HG02588 (cell line): ENCODE results near the gene DLL4.

ENCODE experiments used
- ATAC-seq: cut with Tn5 transposase; IDR thresholded peaks from one replicate; pipeline ENCODE4 v1.9.1; 2021; ENCODE audit warnings: mild to moderate bottlenecking, moderate library complexity; ENCODE audit not compliant: unreplicated experiment

Gene DLL4

DNA sequence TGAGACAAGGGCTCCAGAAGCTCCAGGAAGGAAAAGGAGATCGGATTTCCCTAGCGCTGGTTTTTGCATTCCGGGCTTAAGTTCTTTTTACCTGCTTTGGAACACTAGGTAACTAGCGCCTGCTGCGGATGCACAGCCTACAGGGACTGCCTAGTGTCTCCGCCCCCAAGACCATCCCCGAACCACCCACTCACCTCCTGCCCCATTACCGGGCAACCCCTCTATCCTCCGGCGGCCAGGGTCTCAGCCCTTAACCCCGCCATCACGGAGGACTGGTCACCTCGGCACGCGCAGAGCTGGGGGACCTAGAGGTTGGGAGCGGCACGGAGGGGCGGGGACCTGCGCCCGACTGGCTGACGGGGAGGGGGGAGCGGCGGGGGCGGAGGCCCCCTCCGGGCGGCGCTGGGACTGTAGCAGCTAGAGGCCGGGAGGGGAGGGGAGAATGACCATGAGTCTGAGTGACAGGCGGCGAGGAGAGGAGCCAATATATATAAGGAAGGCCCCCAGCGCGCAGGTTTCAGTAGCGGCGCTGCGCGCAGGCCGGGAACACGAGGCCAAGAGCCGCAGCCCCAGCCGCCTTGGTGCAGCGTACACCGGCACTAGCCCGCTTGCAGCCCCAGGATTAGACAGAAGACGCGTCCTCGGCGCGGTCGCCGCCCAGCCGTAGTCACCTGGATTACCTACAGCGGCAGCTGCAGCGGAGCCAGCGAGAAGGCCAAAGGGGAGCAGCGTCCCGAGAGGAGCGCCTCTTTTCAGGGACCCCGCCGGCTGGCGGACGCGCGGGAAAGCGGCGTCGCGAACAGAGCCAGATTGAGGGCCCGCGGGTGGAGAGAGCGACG is at the start of gene DLL4:
TSS of gene DLL4 (plus strand) at position 520 of the 839 bp plus-strand sequence. CDS start 329 bp downstream, outside the sequence.
- no peak for ATAC-seq

DNA sequence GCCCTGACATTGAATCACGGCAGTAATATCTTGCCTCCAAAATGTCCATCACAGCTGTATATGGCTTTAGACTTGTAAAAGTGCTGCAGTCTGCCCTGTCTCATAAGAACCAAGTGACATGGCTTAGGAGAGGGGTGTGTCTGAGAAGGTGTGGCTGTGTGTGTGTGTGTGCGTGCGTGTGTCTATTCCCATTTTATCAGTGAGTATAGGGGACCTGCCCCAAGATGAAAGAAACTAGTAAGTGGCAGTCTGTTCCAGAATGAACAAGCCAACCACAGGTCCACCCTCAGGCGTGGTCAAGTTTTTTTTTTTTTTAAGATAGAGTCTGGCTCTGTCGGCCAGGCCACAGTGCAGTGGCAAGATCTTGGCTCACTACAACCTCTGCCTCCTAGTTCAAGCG is 49.5 kb upstream of the DLL4 start:
- ATAC-seq = no peak

DNA sequence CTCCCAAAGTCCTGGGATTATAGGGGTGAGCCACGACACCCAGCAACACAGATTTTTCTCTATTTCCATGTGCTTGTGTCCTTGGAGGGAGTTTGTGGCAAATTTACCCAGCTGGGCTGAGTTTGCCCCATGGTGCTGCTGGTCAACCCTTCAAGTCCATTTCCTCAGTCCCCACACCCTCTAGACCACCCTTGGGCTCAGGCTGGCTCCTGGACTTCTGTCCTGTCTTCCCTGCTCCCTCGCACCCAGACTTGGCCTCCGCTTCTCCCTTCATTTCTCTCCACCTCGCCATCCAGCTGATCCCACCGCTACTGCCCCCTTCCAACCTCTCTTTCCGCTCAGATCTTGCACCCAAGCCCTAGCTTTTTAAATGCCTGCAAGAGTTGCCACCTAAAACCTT is 47.8 kb upstream of the DLL4 start:
- no peak for ATAC-seq

DNA sequence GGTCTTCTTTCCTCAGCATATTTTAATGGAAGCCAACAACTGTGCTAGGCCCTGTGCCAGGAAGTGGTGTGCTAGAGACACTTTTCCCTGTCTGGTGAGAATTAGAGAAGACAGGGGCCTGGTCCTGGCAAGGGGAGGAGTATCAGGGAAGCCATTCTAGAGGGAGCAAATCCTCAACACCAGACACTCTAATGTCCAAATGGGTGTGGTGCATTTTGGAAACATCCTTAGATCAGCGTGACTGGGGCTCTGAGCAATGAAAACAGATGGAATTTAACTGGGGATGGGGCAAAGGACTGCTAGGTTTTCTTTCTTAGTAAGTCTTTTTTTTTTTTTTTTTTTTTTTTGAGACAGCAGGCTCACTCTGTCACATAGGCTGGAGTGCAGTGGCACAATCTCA is 42.6 kb upstream of the DLL4 start:
- no peak for ATAC-seq

DNA sequence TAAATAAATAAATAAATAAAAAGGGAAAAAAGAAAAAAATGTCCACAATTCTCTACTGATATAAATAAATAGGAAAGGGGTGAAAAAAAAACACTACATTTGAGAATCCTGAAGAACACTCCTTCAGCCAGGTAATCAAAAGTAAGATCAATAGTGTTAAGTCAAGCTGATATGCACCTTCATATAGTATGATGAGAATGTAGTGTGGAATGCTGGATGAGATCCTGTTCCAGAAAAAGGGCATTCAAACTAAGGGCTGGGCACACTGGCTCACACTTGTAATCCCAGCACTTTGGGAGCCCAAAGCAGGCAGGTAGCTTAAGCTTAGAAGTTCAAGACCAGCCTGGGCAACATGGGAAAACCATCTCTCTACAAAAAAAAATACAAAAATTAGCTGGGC is 40.0 kb upstream of the DLL4 start:
- ATAC-seq = no peak

DNA sequence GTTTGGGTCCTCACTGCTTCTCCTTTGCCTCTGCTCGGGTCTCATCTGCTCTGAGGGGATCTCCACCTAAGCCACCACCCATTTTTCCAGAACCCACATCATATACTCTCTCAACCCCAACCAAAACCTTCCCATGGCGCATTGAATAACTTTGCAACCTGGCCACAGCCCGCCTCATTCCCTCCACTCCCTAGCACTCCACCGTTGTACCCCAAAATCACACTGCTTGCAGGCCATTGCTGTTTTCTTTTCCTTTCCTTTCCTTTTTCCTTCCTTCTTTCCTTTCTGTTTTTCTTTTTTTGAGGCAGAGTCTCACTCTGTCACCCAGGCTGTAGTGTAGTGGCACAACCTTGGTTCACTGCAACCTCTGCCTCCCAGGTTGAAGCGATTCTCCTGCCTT is 38.0 kb upstream of the DLL4 start:
- ATAC-seq = no peak

DNA sequence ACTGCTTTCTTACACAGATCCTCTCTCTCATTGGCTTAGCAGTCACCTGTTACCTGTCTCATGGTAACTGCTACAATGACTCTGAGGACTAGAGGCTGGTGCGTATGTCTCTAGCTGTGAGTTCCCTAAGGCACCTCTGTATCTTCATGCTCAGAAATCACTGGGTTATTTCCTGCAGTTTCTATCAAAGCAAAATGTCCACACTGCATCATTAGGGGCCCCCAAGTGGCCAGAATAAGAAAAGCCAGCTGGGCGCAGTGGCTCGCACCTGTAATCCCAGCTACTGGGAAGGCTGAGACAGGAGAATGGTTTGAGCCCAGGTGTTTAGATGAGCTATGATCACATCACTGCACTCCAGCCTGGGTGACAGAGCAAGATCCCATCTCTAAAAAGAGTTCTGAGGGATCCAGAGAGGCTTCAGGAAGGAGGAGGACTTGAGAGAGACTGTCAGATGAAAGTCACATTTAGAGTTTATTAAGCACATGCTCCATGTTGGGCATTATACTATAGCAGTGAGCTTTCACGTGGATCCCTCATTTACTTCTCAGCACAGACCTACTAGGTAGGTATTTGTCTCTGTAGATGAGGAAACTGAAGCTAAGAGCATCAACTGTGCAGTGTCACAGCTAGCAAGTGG is 37.2 kb upstream of the DLL4 start:
- ATAC-seq = no peak

DNA sequence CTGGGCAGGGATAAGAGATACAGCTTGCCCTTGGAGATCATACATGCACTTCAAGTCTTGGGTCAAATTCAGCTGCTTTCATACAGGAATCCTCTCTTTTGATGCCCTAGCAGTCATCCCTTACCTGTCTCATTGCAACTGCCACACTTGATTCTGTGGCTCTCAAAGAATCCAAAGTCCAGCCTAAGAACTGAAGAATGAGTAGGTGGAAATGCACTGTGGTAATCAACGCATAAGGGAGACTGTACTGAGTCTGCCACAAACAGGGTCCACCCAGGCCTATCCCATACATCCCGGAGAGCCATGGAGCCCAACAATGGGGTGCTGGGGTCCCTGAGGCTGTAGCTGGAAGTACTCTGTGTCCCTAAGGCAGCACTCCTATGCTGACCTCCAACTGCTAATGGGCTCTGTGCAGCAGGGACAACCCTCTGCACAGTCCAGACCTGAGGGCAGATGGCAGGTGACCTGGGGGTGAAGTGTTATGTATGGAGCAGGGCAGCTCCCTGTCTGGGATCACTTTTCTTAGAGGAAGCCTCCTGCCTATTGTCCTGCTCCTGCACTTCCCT is 36.6 kb upstream of the DLL4 start:
- ATAC-seq = no peak

DNA sequence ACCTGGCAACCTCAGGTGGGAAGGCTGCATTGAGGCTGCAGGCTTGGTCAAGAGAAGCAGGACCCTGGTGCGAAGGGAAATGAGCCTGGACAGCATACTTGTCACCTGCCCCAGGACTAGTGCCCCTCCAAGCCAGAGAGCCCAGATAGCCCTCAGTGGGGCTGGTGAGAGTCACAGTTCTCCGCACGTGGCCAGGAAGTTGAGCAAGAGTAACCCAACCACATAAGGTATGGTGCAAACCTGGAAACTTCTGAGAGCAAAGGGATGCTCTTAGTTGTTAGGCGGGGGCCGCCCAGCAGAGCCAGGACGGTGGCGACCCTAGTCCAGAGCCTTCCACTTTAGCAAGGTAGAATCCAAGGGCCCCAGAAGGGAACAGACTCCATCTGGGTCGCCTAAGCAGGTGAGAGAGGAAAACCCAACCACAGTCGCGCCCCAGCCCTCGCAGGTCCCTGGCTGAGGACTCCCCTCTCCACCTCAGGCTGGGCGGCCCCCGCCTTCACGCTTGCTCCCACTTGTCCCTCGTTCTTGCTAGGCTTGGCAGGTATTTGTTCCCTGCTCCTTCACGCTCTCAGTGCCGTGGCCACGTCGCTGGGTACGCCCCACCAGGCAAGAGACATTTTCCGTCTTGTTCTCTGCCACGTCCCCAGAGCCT is 36.0 kb upstream of the DLL4 start:
- no peak for ATAC-seq

DNA sequence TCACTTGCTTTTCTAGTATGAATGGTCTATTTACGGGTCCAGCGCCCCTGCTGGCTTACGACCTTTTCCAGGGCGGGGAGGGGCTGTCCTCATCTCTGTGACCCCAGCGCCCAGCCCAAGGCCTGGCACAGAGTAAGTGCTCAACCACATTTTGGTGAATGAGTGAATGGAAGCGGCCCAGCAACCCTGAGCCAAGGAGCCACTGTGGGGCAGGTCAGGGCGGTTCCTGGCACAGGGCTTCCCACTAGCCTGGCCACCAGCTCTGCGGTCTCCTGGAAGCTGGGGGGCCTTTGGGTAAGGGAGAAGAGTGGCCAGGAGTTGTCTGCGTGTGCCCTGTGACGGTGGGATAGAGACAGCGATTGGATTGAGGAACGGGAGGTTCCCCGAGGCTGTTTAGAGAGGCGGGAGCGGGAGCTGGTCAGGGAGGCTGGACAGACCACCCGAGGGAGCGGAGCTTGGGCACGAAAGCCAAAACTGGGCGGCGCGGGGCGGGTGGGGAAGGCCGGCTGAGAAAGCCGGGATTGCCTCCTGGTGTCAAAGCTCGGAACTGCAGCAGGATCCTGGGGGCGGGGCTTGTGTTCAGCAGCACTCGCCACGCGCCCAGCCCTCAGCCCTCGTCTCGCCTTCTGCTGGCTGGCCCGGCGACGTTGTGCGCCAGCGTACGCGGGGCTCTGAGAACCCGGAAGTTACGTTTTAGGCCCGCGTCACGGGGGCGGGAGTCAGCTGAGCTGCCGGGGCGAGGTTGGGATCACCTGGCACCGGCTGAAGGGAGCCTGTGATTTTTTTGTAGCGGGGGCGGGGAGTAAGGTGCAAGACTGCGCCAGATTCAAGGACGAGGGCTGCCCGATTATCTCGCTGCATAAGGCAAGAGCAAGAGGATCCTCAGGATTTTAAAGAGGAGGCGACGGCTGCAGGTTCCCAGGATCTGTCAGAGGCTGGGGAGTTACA is 35.1 kb upstream of the DLL4 start, which contains the start of gene VPS18:
TSS of gene VPS18 (plus strand) at position 718 of the 948 bp plus-strand sequence. CDS start 319 bp downstream, outside the sequence.
- peak; percentile 88 for ATAC-seq

DNA sequence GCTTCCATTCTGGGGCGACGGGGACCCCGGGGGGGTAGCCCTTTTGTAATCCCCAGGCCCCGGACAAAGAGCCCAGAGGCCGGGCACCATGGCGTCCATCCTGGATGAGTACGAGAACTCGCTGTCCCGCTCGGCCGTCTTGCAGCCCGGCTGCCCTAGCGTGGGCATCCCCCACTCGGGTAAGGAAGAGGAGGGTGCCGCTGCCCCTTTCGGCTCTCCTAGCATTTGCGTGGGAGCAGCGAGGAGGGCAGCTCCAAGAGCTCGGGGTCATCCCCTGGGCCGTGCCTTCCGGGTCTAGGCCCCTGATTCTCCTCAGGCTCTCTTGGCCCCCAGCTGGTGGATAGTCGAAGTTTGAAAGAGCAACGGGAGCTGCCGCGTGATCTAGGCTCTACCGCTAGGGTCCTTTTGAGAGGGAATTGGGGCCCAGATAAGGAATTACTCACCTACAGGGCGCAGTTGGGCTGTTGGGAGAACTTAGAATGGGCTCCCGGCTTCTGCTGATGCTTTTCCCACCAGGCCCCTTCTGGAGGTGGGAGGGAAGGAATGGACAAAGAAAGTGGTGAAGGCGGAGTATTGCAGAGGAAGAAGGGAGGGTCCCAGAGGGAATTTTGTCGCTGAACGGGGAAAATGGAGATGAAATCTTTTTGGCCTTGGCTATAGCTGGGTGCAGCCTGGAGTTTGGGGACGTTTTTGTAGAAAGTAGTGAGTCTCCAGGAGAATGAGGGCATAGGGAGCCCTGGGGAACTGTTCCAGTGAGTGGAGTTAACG is 34.3 kb upstream of the DLL4 start:
- peak; percentile 22 for ATAC-seq

DNA sequence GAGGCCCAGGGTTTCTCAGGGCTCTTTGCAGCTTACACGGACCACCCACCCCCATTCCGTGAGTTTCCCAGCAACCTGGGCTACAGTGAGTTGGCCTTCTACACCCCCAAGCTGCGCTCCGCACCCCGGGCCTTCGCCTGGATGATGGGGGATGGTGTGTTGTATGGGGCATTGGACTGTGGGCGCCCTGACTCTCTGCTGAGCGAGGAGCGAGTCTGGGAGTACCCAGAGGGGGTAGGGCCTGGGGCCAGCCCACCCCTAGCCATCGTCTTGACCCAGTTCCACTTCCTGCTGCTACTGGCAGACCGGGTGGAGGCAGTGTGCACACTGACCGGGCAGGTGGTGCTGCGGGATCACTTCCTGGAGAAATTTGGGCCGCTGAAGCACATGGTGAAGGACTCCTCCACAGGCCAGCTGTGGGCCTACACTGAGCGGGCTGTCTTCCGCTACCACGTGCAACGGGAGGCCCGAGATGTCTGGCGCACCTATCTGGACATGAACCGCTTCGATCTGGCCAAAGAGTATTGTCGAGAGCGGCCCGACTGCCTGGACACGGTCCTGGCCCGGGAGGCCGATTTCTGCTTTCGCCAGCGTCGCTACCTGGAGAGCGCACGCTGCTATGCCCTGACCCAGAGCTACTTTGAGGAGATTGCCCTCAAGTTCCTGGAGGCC is 29.5 kb upstream of the DLL4 start:
- no peak for ATAC-seq

DNA sequence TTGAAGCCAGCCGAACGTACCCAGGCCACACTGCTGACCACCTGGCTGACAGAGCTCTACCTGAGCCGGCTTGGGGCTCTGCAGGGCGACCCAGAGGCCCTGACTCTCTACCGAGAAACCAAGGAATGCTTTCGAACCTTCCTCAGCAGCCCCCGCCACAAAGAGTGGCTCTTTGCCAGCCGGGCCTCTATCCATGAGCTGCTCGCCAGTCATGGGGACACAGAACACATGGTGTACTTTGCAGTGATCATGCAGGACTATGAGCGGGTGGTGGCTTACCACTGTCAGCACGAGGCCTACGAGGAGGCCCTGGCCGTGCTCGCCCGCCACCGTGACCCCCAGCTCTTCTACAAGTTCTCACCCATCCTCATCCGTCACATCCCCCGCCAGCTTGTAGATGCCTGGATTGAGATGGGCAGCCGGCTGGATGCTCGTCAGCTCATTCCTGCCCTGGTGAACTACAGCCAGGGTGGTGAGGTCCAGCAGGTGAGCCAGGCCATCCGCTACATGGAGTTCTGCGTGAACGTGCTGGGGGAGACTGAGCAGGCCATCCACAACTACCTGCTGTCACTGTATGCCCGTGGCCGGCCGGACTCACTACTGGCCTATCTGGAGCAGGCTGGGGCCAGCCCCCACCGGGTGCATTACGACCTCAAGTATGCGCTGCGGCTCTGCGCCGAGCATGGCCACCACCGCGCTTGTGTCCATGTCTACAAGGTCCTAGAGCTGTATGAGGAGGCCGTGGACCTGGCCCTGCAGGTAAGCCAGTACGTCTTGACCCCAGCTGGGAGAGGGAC is 28.7 kb upstream of the DLL4 start:
- ATAC-seq = no peak

DNA sequence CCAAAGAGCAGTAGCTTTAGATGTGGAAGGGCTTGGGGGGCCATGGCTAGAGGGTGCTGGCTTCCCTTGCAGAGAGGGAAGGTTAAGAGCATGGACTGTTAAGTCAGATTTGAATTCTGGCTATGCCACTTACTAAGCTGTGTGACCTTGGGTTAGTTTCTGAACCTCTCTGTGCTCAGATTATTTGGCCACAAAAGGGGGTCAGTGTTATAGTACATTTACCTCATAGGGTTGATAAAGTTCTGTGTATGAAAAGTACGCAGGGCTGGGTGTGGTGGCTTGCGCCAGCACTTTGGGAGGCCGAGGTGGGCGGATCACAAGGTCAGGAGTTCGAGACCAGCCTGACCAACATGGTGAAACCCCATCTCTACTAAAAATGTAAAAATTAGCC is 28.1 kb upstream of the DLL4 start:
- no peak for ATAC-seq

DNA sequence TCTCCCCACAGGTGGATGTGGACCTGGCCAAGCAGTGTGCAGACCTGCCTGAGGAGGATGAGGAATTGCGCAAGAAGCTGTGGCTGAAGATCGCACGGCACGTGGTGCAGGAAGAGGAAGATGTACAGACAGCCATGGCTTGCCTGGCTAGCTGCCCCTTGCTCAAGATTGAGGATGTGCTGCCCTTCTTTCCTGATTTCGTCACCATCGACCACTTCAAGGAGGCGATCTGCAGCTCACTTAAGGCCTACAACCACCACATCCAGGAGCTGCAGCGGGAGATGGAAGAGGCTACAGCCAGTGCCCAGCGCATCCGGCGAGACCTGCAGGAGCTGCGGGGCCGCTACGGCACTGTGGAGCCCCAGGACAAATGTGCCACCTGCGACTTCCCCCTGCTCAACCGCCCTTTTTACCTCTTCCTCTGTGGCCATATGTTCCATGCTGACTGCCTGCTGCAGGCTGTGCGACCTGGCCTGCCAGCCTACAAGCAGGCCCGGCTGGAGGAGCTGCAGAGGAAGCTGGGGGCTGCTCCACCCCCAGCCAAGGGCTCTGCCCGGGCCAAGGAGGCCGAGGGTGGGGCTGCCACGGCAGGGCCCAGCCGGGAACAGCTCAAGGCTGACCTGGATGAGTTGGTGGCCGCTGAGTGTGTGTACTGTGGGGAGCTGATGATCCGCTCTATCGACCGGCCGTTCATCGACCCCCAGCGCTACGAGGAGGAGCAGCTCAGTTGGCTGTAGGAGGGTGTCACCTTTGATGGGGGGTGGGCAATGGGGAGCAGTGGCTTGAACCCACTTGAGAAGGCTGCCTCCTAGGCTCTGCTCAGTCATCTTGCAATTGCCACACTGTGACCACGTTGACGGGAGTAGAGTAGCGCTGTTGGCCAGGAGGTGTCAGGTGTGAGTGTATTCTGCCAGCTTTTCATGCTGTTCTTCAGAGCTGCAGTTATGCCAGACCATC is 26.3 kb upstream of the DLL4 start:
- no peak for ATAC-seq

DNA sequence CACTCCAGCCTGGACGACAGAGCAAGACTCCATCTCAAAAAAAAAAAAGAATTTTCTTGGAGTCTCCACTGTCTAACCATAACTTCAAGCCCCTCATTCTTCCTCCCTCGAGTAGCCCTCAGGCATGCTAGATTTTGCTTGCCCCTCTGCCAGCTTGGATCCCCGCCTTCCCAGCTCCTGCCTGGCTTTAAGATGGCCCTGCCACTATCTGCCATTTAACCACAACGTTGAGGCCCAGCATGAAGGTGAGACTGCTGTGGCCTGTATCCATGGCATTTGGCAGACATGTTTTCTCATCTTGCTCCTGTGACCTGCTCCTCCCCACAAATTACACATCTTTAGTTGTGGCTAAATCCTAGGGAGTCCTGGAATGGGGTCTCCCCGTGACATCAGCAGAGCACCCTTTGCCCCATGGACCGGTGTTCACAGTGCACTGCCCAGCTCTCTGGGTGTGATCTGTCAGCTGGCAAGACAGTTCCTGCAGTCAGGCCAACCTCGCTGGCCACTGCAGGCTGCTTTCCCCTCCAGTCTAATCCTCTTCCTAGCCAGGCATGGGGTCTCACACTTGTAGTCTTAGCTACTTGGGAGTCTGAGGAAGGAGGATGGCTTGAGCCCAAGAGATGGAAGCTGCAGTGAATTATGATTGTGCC is 24.5 kb upstream of the DLL4 start:
- no peak for ATAC-seq
